Measurements from ENCODE around the gene IFNL3.

DNA sequence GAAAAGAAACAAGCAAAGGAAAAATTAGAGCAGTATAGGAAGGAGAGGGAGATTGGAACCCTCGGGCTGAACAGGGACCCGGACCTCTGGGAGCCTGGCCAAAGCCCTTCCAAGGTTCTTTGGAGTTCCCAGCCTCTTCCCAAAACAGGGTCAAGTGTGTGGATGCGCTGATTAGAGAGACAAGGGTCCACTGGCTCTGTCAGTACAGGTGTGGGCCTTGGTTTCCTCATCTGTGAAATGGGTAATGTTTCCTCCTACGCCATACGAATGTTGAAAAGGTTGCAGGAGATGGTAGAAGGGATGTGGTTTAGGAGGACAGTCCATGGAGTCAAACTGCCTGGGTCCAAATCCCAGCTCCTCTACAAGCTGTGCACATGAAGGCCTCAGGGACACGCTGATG lies 38.7 kb downstream of the IFNL3 start:
- TF ChIP-seq POLR2A (IDR thresholded peaks at IDR 0.05; ENCODE audit: low read depth, low read length) = no peak
- TF ChIP-seq POU2F2 (IDR thresholded peaks at IDR 0.05; ENCODE audit: low read depth, low read length) = no peak
- TF ChIP-seq POLR2AphosphoS5 (IDR thresholded peaks at IDR 0.05; ENCODE audit: low read depth, low read length) = no peak
- TF ChIP-seq SPI1 (IDR thresholded peaks at IDR 0.05; ENCODE audit: low read depth, low read length) = no peak
- TF ChIP-seq TAF1 (IDR thresholded peaks at IDR 0.05; ENCODE audit: low read depth, low read length) = no peak
- TF ChIP-seq PAX5 (IDR thresholded peaks at IDR 0.05; ENCODE audit: insufficient read depth, low read length, severe bottlenecking) = no peak

All from GM12891 (cell line).